Ecto neural progenitor cell (in vitro differentiated cells): ENCODE data around the gene EPAS1.

Source experiments
- DNase-seq: peaks from one replicate; pipeline ENCODE4 v3.0.0-alpha.2; 2018; ENCODE audit warnings: low spot score

Gene EPAS1

DNA sequence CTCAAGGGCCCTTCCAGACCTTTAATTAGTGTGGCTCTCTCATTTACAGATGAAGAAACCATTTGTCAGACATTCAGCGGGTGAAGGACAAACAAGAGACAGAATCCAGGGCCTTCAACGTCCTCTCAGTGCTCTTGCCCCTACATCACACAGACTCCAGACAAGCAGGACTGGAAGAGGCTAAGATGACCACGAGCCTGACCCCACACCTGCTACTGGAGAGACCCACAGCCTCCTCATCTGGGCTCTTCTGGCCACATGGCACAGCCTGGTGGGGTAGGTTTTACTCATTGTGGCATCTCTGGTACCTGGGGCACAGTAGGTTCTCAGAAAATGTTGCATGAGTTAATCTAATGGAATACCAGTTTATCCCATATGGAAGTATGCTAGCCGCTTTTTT, 112.5 kb downstream of the EPAS1 start:
- DNase-seq: no peak

- DNase-seq: no peak
Measured at GRCh38 chr2:46410273-46411244, 113.4 kb downstream of the EPAS1 start.

DNA sequence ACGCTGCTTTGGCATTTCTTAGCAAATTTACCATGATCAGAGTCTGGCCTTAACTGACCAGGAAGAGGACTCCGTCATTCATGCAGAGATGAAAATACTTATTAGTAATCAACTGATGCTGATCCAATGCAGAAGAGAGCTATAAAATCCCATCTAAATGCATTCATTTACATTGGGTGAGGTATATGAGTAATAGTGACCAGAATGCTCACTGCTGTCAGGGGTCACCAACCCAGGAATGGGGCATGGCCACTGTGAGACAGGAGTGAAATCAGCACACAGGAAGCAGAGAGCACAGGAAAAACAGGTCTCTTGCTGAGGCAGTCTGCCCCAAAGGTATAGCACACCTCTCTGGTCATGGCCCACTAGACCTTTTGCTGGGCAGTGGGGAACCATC, 114.0 kb downstream of the EPAS1 start:
- DNase-seq: no peak

DNA sequence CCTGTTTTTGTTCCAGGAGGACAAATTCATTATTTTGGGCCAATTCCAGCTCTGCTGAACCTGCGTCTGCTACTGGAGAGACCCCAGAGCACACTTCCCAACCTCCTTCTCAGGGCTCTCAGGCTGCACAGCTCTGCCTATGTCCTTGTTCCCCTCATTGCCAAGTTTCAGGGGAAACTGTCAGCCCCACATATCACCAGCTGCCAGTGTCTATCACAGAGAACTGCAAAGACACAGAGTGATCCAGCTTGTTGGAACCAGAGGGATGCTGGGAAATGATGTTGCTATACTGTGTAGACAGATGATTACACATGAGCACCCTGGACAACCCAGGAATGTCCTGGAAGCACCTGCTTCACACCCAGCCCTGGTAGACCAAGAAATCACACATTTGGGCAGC, 114.8 kb downstream of the EPAS1 start:
- DNase-seq: no peak

DNA sequence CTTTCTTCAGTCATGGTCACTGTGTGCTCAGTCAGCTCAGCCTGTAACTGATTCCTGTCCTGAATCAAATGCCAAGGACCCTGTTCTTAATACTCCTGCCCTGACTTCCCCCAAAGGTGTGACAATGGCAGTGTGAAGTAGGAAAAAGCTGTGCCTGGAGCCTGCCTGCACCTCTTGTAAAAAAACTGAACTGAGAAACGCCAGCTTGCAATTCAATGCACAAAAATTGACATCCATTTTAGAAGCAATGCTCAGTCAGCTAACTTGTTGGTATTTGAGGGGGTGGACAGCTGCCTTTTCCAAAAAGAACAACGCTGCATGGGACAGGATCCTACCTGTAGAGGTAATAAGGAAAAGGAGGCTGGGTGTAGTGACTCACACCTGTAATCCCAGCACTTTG, 115.9 kb downstream of the EPAS1 start:
- no peak for DNase-seq

- DNase-seq: no peak
Measured at GRCh38 chr2:46413631-46414030, 116.4 kb downstream of the EPAS1 start.

DNA sequence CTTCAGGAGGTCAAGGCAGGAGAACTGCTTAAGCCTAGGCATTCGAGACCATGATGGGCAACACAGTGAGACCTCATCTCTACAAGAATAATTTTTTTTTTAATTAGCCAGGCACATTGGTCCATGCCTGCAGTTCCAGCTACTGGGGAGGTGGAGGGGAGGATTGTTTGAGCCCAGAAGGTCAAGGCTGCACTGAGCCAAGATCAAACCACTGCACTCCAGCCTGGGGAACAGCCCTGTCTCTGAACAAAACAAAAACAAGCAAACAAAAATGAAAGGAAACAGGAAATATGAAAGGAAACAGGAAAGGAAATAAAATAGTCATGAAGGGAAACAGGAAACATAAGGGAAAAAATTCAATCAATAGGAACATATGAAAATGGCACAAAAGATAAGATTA, 117.5 kb downstream of the EPAS1 start:
- no peak for DNase-seq

DNA sequence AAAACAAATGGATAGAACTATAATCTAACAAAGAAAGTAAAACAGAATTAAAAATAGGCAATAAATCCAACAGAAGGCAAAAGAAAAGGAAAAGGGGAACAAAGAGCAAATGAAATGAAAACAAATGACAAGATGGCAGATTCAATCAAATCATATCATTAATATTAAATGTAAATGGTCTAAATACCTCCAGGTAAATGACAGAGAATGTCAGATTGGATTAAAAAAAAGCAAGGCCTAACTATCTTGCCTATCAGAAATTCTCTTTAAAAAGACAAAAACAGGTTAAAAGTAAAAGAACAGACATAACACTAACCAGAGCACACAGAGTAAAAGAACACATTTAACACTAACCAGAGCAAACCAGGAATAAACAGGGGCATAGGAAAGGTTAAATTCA, 119.1 kb downstream of the EPAS1 start:
- DNase-seq: no peak

GRCh38 chr2:46416739-46417403, 119.7 kb downstream of the EPAS1 start:
- no peak for DNase-seq

DNA sequence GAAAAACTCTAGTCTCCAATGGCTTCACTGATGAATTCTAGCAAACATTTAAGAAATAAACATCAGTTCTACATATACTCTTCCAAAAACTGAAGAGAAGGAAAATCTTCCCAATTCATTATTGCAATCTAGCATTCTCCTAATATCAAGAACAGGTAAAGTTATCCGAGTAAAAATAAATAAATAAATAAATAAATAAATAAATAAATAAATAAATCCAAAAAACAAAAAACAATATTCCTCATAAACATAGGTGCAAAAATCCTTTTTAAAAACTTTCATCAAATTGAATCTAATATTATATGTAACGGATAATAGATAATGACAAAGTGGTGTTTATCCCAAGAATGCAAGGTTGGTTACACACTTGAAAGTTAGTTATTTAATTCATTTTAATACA, 123.7 kb downstream of the EPAS1 start:
- DNase-seq: no peak

GRCh38 chr2:46421361-46421760, 124.2 kb downstream of the EPAS1 start:
- no peak for DNase-seq

DNA sequence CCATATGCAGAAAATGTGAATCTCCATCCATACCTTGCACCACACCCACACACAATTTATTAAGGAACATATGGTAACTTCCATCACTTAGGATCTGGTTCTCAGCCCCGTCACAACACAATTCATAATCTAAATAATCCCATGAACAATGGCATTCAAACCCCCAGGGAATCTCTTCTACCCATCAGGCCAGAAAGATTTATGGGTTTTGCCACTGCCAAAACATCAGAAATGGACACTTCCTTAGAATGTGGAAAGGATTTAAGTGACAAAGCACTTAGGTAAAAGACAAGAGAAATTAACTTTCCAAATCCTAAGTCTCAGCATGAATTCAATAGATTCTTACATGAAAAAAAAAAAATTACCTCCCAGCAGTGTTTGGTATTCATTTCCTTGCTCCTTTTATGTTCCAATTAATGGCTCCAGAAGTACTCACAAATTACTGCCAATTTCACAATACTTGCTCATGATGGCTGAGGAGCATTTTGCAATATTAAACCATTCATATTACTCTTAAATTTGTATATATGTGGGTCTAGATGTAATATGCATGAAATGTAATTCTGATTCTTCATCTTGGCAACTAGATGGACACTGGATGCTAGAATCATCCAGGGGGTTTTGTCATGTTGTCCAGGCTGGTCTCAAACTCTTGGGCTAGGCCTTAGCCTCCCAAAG, 125.6 kb downstream of the EPAS1 start:
- DNase-seq: no peak

- no peak for DNase-seq
Measured at GRCh38 chr2:46424937-46425336, 127.7 kb downstream of the EPAS1 start.

- no peak for DNase-seq
Measured at GRCh38 chr2:46428911-46429436, 131.8 kb downstream of the EPAS1 start.

- no peak for DNase-seq
Measured at GRCh38 chr2:46430413-46430812, 133.2 kb downstream of the EPAS1 start.

- no peak for DNase-seq
Measured at GRCh38 chr2:46430992-46431391, 133.8 kb downstream of the EPAS1 start.

GRCh38 chr2:46431481-46432235, 134.5 kb downstream of the EPAS1 start:
- no peak for DNase-seq

GRCh38 chr2:46434851-46435273, 137.7 kb downstream of the EPAS1 start:
- DNase-seq: no peak

DNA sequence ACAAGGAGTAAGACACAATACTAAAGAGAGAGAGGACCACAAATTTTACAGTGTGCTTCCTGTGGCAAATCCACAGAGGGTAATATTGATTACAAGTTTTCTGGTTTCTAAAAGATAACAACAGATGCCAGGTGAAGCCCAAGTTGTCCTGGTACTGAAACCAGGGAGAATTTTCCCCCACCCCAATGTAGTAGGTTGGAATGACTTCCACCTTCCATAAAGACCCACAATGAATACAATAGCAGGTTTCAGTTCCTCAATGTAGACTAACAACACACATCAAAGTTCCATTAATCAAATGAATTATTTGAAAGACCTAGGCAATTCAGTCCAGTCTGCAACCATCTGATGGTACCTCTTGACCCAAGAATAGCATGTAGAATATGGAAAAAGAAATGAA, 138.1 kb downstream of the EPAS1 start:
- no peak for DNase-seq

- DNase-seq: no peak
Measured at GRCh38 chr2:46435796-46436360, 138.7 kb downstream of the EPAS1 start.
